Measurements from ENCODE around the gene FRMD4A.

Gene FRMD4A

GRCh38 chr10:14293526-14293925 is 37.2 kb downstream of the FRMD4A start:
- no peak overlapping the region for H3K4me3 ChIP-seq (ENCODE audit: low read length)
- TF ChIP-seq ZNF274 (IDR thresholded peaks at IDR 0.05; ENCODE audit: low read depth, low read length): no peak

GRCh38 chr10:14291296-14291695 is 39.4 kb downstream of the FRMD4A start:
- TF ChIP-seq ZNF274 (IDR thresholded peaks at IDR 0.05; ENCODE audit: low read depth, low read length): no peak
- no peak overlapping the region for H3K4me3 ChIP-seq (ENCODE audit: low read length)

- no peak for TF ChIP-seq ZNF274 (IDR thresholded peaks at IDR 0.05; ENCODE audit: low read depth, low read length)
- H3K4me3 ChIP-seq (ENCODE audit: low read length): no peak overlapping the region
Observed at GRCh38 chr10:14285941-14286560, 44.7 kb downstream of the FRMD4A start.

DNA sequence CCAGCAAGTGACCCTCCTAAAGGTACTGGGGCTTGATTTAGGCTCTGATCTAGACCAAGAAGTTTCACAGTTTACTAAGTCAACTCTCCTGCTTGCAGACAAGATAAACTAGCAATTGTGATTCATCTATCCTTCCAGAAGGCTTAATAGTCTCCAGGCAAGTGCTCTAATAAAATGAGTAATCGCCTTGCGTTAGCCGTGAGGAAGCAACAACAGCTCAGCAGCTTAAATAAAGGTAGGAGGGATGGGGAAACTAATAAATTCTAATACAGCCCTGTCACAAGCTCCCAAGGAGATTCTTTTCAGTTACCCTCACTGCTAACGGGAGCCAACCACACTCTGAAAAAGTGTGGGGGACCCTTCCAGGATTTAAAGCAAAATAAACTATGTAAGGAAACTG is 48.4 kb downstream of the FRMD4A start:
- no peak for TF ChIP-seq ZNF274 (IDR thresholded peaks at IDR 0.05; ENCODE audit: low read depth, low read length)

DNA sequence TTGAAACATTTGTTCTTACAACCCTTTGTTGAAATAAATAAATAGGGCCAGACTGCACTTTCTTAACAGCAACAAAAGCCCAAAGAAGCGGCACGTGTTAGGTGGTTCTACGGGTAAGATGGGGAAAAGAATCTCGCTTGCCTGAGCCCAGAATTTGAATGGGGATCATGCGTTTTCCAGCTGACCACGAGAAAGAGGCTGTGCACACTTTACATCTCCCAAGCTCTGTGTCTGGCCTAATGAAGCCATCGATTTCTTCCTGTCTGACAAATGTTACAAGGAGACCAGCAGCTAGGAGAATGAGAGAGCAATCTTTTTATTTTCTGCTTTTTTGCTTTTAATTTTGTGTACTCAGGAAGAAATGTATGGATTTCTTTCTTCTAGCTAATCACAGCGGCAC is 52.2 kb downstream of the FRMD4A start:
- no peak overlapping the region for H3K4me3 ChIP-seq (ENCODE audit: low read length)
- no peak for TF ChIP-seq ZNF274 (IDR thresholded peaks at IDR 0.05; ENCODE audit: low read depth, low read length)

More for the DNA sequence above, 48.4 kb downstream of the FRMD4A start:
- H3K4me3 ChIP-seq (ENCODE audit: low read length): no peak overlapping the region

DNA sequence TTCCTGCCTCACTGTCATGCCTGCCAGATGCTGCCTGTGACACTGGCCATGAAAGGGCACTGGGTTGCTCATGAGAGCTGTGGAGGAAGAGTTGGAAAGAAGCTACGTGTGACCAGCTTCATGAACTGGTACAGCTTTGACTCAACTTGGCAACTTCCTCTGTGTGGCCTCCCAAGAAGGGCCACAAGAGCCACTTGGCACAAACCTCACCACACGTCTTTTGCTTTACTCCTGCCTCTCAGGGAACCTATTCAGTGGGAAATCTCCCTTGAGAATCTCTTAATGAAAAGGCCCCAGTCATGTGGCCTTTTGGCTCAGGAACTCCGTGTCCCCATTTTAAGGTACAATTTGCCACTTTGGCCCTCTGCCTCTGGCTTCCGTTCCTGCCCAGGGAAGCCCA is 54.5 kb downstream of the FRMD4A start:
- no peak overlapping the region for H3K4me3 ChIP-seq (ENCODE audit: low read length)
- TF ChIP-seq ZNF274 (IDR thresholded peaks at IDR 0.05; ENCODE audit: low read depth, low read length): no peak

DNA sequence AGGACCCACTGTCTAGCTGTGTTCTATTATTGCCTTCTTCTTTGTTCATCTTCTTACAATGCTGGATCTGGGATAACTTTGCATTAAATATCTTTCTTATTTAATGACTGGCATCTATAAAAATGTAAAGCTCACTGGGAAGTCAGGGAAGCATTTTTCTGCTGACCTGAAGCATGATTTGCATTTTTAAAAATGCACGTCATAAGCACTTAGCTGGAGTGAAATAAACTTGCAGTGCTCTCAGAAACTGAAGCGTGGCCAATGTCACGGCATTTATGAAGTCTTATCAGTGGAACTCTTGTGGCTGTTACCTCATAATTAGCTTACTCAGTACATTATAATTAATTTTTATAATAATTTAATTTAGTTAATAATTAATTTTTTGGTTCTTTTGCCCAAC is 59.1 kb downstream of the FRMD4A start:
- no peak overlapping the region for H3K4me3 ChIP-seq (ENCODE audit: low read length)
- no peak for TF ChIP-seq ZNF274 (IDR thresholded peaks at IDR 0.05; ENCODE audit: low read depth, low read length)

- H3K4me3 ChIP-seq (ENCODE audit: low read length): no peak overlapping the region
- TF ChIP-seq ZNF274 (IDR thresholded peaks at IDR 0.05; ENCODE audit: low read depth, low read length): no peak
Observed at GRCh38 chr10:14270370-14270769, 60.4 kb downstream of the FRMD4A start.

- no peak for TF ChIP-seq ZNF274 (IDR thresholded peaks at IDR 0.05; ENCODE audit: low read depth, low read length)
- no peak overlapping the region for H3K4me3 ChIP-seq (ENCODE audit: low read length)
Observed at GRCh38 chr10:14265709-14266108, 65.0 kb downstream of the FRMD4A start.

GRCh38 chr10:14262836-14263425 is 67.8 kb downstream of the FRMD4A start:
- H3K4me3 ChIP-seq (ENCODE audit: low read length): no peak overlapping the region
- no peak for TF ChIP-seq ZNF274 (IDR thresholded peaks at IDR 0.05; ENCODE audit: low read depth, low read length)

- no peak for TF ChIP-seq ZNF274 (IDR thresholded peaks at IDR 0.05; ENCODE audit: low read depth, low read length)
- no peak overlapping the region for H3K4me3 ChIP-seq (ENCODE audit: low read length)
Observed at GRCh38 chr10:14261336-14261735, 69.4 kb downstream of the FRMD4A start.

GRCh38 chr10:14259696-14260566 is 70.8 kb downstream of the FRMD4A start:
- no peak for TF ChIP-seq ZNF274 (IDR thresholded peaks at IDR 0.05; ENCODE audit: low read depth, low read length)

GRCh38 chr10:14254368-14254767 is 76.4 kb downstream of the FRMD4A start:
- H3K4me3 ChIP-seq (ENCODE audit: low read length): no peak overlapping the region
- no peak for TF ChIP-seq ZNF274 (IDR thresholded peaks at IDR 0.05; ENCODE audit: low read depth, low read length)

More at GRCh38 chr10:14259696-14260566, 70.8 kb downstream of the FRMD4A start:
- H3K4me3 ChIP-seq (ENCODE audit: low read length): no peak overlapping the region

DNA sequence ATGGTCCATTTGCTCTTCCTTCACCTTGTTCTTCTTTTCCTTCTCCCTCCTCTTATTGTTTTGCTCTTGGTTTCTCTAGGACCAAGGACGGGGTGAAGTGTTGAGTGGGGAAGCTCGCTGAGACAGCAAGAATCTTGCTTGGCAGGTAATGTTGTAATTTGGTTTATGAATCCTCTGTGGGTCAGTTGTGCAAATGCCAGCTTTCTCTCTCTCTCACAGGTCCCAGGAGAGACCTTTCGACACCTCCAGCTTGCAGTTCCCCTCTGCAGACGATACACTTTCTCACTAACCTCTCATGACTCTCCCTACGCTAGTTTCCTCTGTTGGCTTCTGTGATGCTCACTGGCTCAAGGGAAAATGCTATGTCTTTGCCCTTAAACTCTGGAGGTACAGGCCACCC is 77.0 kb downstream of the FRMD4A start:
- no peak overlapping the region for H3K4me3 ChIP-seq (ENCODE audit: low read length)
- no peak for TF ChIP-seq ZNF274 (IDR thresholded peaks at IDR 0.05; ENCODE audit: low read depth, low read length)

DNA sequence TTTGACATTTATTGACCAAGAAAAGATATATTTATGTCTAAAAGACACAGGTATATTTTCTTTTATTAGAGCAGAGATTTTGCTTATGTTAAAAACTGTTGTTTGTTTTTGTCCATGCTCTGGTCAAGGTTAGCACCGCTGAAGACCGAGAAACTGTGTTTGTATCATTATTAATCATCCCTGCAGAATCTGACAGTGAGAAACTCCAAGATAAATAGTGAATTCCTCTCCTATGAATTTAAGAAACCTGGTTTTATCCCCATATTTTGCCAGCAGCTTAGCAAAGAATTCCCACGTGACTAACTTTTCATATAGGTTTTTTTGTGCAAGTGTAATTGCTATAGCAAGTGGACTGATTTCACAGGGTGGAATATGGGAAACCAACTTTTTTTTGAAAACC is 77.6 kb downstream of the FRMD4A start:
- no peak for TF ChIP-seq ZNF274 (IDR thresholded peaks at IDR 0.05; ENCODE audit: low read depth, low read length)
- H3K4me3 ChIP-seq (ENCODE audit: low read length): no peak overlapping the region

All from GM08714 (cell line).